Thoracic aorta (tissue), 2 donors: ENCODE results near the gene UQCC5. TPM values are rescaled to one million over a fixed set of nuclear protein-coding genes. Genes with fewer than 3 reads are reported as not detected.

Experiments used
- ATAC-seq: fragments of 150-250 bp; one replicate; pipeline ENCODE4 v1.8.0; 2017; ENCODE audit warnings: low read depth; ENCODE audit not compliant: insufficient number of reproducible peaks, low FRiP score
- DNase-seq: peaks from one replicate; pipeline ENCODE4 v3.0.0-alpha.2; 2020; ENCODE audit warnings: low spot score
- H3K27ac ChIP-seq, 2 donors: fragments of 200-600 bp; sonication (generic); 1 replicate in 1 of 2; 2 replicates in 1 of 2; pipeline ENCODE4 v1.5.1; 2016; ENCODE audit warnings: mild to moderate bottlenecking in 2 of 2, moderate library complexity in 2 of 2
- H3K27me3 ChIP-seq: fragments of 200-600 bp; sonication (generic); replicated peaks from 2 replicates; pipeline ENCODE4 v1.6.0; 2016; ENCODE audit warnings: mild to moderate bottlenecking; ENCODE audit not compliant: insufficient read depth
- H3K36me3 ChIP-seq: fragments of 200-600 bp; sonication (generic); one replicate; pipeline ENCODE4 v1.5.1; 2016
- H3K4me1 ChIP-seq, 2 donors: fragments of 200-600 bp; sonication (generic); 1 replicate in 1 of 2; 2 replicates in 1 of 2; pipeline versions ENCODE4 v1.5.1 to v1.6.0; 2016; ENCODE audit warnings: low read depth in 2 of 2, mild to moderate bottlenecking in 1 of 2; ENCODE audit not compliant: control insufficient read depth in 1 of 2
- H3K4me3 ChIP-seq: fragments of 200-600 bp; sonication (generic); 2 replicates; pipeline ENCODE4 v1.5.1; 2016; ENCODE audit warnings: mild to moderate bottlenecking
- H3K9me3 ChIP-seq: fragments of 200-600 bp; sonication (generic); 2 replicates; pipeline ENCODE4 v1.5.1; 2016
- total RNA-seq, 2 donors: library from RNA; depleted of rRNA; stranded (reverse); fragments of >200 nt; gene quantifications; one replicate each; pipeline versions ENCODE4 v1.1.0 to v1.2.3, GENCODE V29; 2016
- TF ChIP-seq, protein P1 (sequence below): fragments of 200-600 bp; sonication (generic); IDR thresholded peaks from one replicate; pipeline ENCODE4 v1.5.1; 2019; ENCODE audit warnings: antibody characterized with exemption

UQCC5 gene
- total RNA-seq, 2 donors from 2014 or later, result 0.95 to 8.7 TPM

DNA sequence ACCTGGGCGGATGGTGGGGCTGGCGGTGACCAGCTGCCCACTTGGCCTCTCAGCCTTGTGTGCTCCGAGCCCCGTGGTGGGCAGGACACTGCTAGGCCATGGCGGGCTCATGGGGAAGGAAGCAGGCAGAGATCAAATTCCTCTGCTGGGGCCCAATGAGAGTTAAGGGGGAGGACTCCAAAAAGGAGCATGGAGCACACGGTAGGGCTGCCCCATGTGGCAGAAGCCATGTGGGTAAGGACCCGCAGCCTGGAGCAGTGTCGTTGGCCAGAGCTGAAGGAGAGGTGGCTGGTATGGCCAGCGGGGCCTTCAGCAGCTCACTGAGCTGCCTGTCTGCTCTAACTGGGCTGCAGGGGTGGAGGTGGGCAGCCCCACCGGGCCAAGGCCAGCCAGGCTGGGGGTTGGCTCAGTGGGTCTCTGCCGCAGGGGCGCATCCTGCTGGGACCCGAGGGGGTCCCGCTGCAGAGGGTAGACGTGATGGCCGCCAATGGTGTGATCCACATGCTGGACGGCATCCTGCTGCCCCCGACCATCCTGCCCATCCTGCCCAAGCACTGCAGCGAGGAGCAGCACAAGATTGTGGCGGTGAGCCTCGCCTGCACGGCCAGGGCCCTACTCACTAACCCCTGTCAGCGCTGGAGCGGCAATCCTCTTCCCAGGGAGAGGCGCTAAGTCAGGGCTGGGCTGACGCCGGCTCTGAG lies 30.0 kb upstream of the UQCC5 start:
- TF ChIP-seq, protein P1, sequence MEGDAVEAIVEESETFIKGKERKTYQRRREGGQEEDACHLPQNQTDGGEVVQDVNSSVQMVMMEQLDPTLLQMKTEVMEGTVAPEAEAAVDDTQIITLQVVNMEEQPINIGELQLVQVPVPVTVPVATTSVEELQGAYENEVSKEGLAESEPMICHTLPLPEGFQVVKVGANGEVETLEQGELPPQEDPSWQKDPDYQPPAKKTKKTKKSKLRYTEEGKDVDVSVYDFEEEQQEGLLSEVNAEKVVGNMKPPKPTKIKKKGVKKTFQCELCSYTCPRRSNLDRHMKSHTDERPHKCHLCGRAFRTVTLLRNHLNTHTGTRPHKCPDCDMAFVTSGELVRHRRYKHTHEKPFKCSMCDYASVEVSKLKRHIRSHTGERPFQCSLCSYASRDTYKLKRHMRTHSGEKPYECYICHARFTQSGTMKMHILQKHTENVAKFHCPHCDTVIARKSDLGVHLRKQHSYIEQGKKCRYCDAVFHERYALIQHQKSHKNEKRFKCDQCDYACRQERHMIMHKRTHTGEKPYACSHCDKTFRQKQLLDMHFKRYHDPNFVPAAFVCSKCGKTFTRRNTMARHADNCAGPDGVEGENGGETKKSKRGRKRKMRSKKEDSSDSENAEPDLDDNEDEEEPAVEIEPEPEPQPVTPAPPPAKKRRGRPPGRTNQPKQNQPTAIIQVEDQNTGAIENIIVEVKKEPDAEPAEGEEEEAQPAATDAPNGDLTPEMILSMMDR, result no peak
- no peaks in the 10 kb centered on the region for H3K27me3 ChIP-seq
- DNase-seq, result no peak
- no peaks in the 10 kb centered on the region for H3K9me3 ChIP-seq
- no peak for ATAC-seq
- H3K4me1 ChIP-seq, result no peaks in the 10 kb centered on the region
- H3K4me3 ChIP-seq, result no peak overlapping the region
- no peak overlapping the region for H3K27ac ChIP-seq
- no peaks in the 10 kb centered on the region for H3K36me3 ChIP-seq

DNA sequence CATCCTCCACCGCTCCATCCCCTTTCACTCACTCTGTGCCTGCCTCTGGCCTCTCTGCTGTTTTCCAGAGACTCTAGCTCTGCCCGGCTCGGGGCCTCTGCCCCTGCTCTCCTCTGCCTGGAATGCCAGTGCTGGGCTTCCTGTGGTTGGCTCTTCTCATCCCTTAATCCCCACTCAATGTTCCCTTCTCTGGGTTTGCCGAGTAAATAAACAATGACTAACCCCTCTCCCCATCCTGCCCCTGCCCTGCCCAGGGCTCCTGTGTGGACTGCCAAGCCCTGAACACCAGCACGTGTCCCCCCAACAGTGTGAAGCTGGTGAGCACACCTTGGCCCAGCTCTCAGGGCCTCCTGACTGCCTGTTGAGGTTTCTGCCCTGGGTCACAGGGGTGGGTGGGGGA lies 29.0 kb upstream of the UQCC5 start:
- H3K36me3 ChIP-seq, result no peaks in the 10 kb centered on the region
- H3K27ac ChIP-seq, result no peak overlapping the region
- H3K9me3 ChIP-seq, result no peaks in the 10 kb centered on the region
- TF ChIP-seq, protein P1, result no peak
- no peak overlapping the region for H3K4me3 ChIP-seq
- H3K27me3 ChIP-seq, result no peaks in the 10 kb centered on the region
- H3K4me1 ChIP-seq, result no peaks in the 10 kb centered on the region
- ATAC-seq (no peak), DNase-seq (no peak)

DNA sequence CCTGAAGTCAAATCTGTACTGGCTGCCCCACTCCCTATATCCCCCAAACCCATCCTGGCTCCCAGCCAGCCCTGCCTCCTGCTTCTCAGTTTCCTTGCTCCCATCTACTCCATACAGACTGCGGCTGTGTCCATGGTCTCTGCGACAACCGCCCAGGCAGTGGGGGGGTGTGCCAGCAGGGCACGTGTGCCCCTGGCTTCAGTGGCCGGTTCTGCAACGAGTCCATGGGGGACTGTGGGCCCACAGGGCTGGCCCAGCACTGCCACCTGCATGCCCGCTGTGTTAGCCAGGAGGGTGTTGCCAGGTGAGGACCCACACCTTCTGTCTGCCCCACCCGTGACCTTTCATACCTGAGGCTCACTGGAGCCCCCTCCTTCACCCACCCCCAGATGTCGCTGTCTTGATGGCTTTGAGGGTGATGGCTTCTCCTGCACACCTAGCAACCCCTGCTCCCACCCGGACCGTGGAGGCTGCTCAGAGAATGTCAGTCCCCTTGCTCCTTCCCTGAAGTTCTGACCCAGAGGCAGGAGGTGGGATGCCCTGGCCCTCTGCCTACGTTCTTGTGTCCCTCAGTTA lies 26.6 kb upstream of the UQCC5 start:
- TF ChIP-seq, protein P1, result no peak
- Histone ChIP-seq H3K4me1 (no peaks in the 10 kb centered on the region), H3K36me3 (no peaks in the 10 kb centered on the region), H3K27ac (no peak overlapping the region), H3K9me3 (no peaks in the 10 kb centered on the region), H3K4me3 (no peak overlapping the region), H3K27me3 (no peaks in the 10 kb centered on the region)
- DNase-seq (no peak), ATAC-seq (no peak)

GRCh38 chr3:52511509-52511908 lies 24.9 kb upstream of the UQCC5 start:
- H3K4me3 ChIP-seq, result no peak overlapping the region
- no peaks in the 10 kb centered on the region for H3K9me3 ChIP-seq
- TF ChIP-seq, protein P1, result no peak
- no peak overlapping the region for H3K27ac ChIP-seq
- H3K36me3 ChIP-seq, result no peaks in the 10 kb centered on the region
- no peaks in the 10 kb centered on the region for H3K4me1 ChIP-seq
- H3K27me3 ChIP-seq, result no peaks in the 10 kb centered on the region
- ATAC-seq (no peak), DNase-seq (no peak)

DNA sequence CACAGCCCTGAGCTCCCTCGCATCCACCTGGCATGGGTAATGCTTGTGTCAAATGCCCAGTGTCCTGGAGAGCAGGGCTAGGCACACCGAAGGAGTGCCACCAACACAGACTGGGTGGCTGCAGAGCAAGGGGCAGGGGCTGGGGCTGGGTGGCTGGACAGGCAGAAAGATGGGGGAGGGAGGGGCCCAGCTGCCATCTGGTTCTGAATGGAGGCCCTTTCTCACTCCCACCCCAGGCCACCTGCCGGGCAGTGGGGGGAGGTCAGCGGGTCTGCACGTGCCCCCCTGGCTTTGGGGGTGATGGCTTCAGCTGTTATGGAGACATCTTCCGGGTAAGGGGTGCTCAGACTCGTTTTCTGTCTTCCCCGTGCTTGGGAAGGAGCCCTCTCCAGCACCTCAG lies 24.3 kb upstream of the UQCC5 start:
- H3K27ac ChIP-seq, result no peak overlapping the region
- H3K9me3 ChIP-seq, result no peaks in the 10 kb centered on the region
- TF ChIP-seq, protein P1, result no peak
- no peak for DNase-seq
- no peaks in the 10 kb centered on the region for H3K27me3 ChIP-seq
- H3K36me3 ChIP-seq, result no peaks in the 10 kb centered on the region
- H3K4me3 ChIP-seq, result no peak overlapping the region
- ATAC-seq, result no peak
- no peaks in the 10 kb centered on the region for H3K4me1 ChIP-seq
